Loucy (cell line): Measurements from ENCODE around the gene PRMT3.

Source experiments
- EZH2phosphoT487 ChIP-seq: fragments of 200-600 bp; IDR thresholded peaks from 2 replicates; pipeline ENCODE4 v1.6.1; 2018; ENCODE audit warnings: antibody characterized with exemption, mild to moderate bottlenecking, moderate library complexity, borderline replicate concordance
- TF ChIP-seq, protein P1 (sequence below): fragments of 200-600 bp; sonication (generic); conservative IDR thresholded peaks from 2 replicates; pipeline ENCODE4 v1.5.1; 2014; ENCODE audit warnings: mild to moderate bottlenecking, antibody characterized with exemption, low read length

DNA sequence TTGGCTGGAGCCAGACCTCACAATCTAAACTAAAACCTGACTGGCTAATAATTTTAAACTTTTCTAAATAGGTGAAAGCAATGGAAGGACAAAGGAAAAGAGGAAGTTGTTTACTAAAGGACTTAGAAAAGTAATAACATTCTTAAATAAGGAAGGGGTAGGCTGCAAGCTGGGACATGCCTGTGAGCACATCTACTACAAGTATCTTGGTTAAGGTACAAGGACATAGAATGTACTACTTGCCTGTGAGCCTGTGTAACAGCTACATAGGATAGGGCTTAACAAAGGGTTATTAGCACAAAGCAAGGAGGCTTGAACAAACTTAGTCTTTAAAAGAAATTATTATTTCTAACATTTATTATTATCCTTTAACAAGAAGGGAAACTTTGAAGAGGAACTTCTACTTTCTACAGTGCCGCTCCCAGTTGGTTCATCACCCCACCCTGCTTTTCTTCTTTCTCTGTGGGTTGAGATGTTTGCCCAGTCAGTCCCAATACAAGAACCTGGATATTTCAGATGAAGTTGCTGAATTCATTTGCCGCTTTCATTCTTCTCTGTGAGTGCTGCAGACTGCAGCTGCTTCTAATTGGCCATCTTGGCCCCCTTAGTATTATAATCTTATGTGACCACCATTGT lies 87.5 kb downstream of the PRMT3 start:
- no peak for TF ChIP-seq EZH2phosphoT487
- TF ChIP-seq, protein P1, sequence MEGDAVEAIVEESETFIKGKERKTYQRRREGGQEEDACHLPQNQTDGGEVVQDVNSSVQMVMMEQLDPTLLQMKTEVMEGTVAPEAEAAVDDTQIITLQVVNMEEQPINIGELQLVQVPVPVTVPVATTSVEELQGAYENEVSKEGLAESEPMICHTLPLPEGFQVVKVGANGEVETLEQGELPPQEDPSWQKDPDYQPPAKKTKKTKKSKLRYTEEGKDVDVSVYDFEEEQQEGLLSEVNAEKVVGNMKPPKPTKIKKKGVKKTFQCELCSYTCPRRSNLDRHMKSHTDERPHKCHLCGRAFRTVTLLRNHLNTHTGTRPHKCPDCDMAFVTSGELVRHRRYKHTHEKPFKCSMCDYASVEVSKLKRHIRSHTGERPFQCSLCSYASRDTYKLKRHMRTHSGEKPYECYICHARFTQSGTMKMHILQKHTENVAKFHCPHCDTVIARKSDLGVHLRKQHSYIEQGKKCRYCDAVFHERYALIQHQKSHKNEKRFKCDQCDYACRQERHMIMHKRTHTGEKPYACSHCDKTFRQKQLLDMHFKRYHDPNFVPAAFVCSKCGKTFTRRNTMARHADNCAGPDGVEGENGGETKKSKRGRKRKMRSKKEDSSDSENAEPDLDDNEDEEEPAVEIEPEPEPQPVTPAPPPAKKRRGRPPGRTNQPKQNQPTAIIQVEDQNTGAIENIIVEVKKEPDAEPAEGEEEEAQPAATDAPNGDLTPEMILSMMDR: no peak
